Frontal cortex (tissue), 4 donors: ENCODE data around the gene SNCAIP. TPM values are rescaled to one million over a fixed set of nuclear protein-coding genes. Genes with fewer than 3 reads are reported as not detected.
"Not testable (repeated sequence)": the region's sequence is repeated elsewhere in the genome, so short reads cannot be mapped to it uniquely, and the experiment has no call there.

ENCODE experiments used
- DNase-seq, 2 donors: peaks; one replicate each; pipeline ENCODE4 v3.0.0; 2012; ENCODE audit warnings: low spot score in 2 of 2
- FAIRE-seq: peaks from 2 replicates; lab custom pipeline; 2012; peaks lifted over from hg19 to GRCh38; lab: Jason Lieb, UNC
- total RNA-seq: library from RNA; depleted of rRNA; stranded (reverse); fragments of >200 nt; gene quantifications from one replicate; pipeline ENCODE4 v1.2.3, GENCODE V29; 2014
- donor health status: control.
- donor health status: control.
- donor health status: control.

SNCAIP gene
- total RNA-seq, 1 donor from 2014 or later = 37.9 TPM

GRCh38 chr5:122353361-122353760 lies 41.3 kb downstream of the SNCAIP start:
- not testable (repeated sequence) for DNase-seq

GRCh38 chr5:122354293-122354692 lies 42.3 kb downstream of the SNCAIP start:
- FAIRE-seq (no peak), DNase-seq (no peak)

More at GRCh38 chr5:122353361-122353760, 41.3 kb downstream of the SNCAIP start:
- FAIRE-seq = not testable (repeated sequence)

GRCh38 chr5:122355324-122355723 lies 43.3 kb downstream of the SNCAIP start:
- DNase-seq (no peak), FAIRE-seq (no peak)

GRCh38 chr5:122356855-122357254 lies 44.8 kb downstream of the SNCAIP start:
- DNase-seq (no peak), FAIRE-seq (no peak)

GRCh38 chr5:122358372-122358979 lies 46.4 kb downstream of the SNCAIP start:
- no peak for DNase-seq
- FAIRE-seq = no peak

- DNase-seq (no peak), FAIRE-seq (no peak)
Measured at GRCh38 chr5:122362361-122362760, 50.3 kb downstream of the SNCAIP start.

GRCh38 chr5:122363623-122364022 lies 51.6 kb downstream of the SNCAIP start:
- FAIRE-seq (no peak), DNase-seq (no peak)

GRCh38 chr5:122366501-122366900 lies 54.5 kb downstream of the SNCAIP start:
- FAIRE-seq (no peak), DNase-seq (no peak)

- DNase-seq (no peak), FAIRE-seq (no peak)
Measured at GRCh38 chr5:122367456-122367855, 55.4 kb downstream of the SNCAIP start.

GRCh38 chr5:122368510-122369251 lies 56.6 kb downstream of the SNCAIP start:
- no peak for DNase-seq
- FAIRE-seq = no peak

GRCh38 chr5:122369253-122369815 lies 57.3 kb downstream of the SNCAIP start:
- no peak for DNase-seq
- no peak for FAIRE-seq

- DNase-seq (no peak), FAIRE-seq (no peak)
Measured at GRCh38 chr5:122371511-122372151, 59.6 kb downstream of the SNCAIP start.

- FAIRE-seq = no peak
- no peak for DNase-seq
Measured at GRCh38 chr5:122374110-122374509, 62.1 kb downstream of the SNCAIP start.

- DNase-seq (no peak), FAIRE-seq (no peak)
Measured at GRCh38 chr5:122375801-122376200, 63.8 kb downstream of the SNCAIP start.

- DNase-seq (no peak), FAIRE-seq (no peak)
Measured at GRCh38 chr5:122376250-122376649, 64.2 kb downstream of the SNCAIP start.

- FAIRE-seq = no peak
- DNase-seq = no peak
Measured at GRCh38 chr5:122377026-122377425, 65.0 kb downstream of the SNCAIP start.

- DNase-seq, FAIRE-seq: not testable (repeated sequence)
Measured at GRCh38 chr5:122382938-122383337, 70.9 kb downstream of the SNCAIP start.

- DNase-seq = no peak
Measured at GRCh38 chr5:122384739-122385235, 72.8 kb downstream of the SNCAIP start.

GRCh38 chr5:122385286-122385685 lies 73.2 kb downstream of the SNCAIP start:
- no peak for DNase-seq
- no peak for FAIRE-seq

More at GRCh38 chr5:122384739-122385235, 72.8 kb downstream of the SNCAIP start:
- FAIRE-seq = no peak

GRCh38 chr5:122385808-122386207 lies 73.8 kb downstream of the SNCAIP start:
- no peak for FAIRE-seq
- DNase-seq = no peak
